ENCODE data around the gene IL12RB1. TPM values are rescaled to one million over a fixed set of nuclear protein-coding genes. Genes with fewer than 3 reads are reported as not detected.

Gene IL12RB1
- total RNA-seq, 2 experiments from 2014 or later = 7.7 to 41.7 TPM

GRCh38 chr19:18130523-18131242 is 43.9 kb upstream of the IL12RB1 start:
- Histone ChIP-seq H3K4me1 (ENCODE audit: insufficient read depth, low read length, poor library complexity, severe bottlenecking) (no peaks in the 10 kb centered on the region), H3K36me3 (ENCODE audit: insufficient read depth, low read length) (peaks cover 83% of the 10 kb centered on the region), H3K4me3 (ENCODE audit: low read depth, low read length, poor library complexity, severe bottlenecking) (no peak overlapping the region), H3K4me2 (ENCODE audit: low read length) (no peak overlapping the region), H2AFZ (ENCODE audit: low read length) (no peak overlapping the region), H3K9me3 (ENCODE audit: low read length) (no peaks in the 10 kb centered on the region), H4K20me1 (ENCODE audit: insufficient read depth, low read length) (no peaks in the 10 kb centered on the region), H3K27ac (ENCODE audit: low read depth, low read length, poor library complexity, severe bottlenecking) (no peak overlapping the region), H3K79me2 (ENCODE audit: insufficient read depth, low read depth, low read length) (no peaks in the 10 kb centered on the region), H3K9me2 (ENCODE audit: insufficient read depth, low read length) (no peaks in the 10 kb centered on the region)
- TF ChIP-seq CTCF (conservative IDR thresholded peaks at IDR 0.05; ENCODE audit: low read length) = no peak
- TF ChIP-seq EZH2phosphoT487 (IDR thresholded peaks at IDR 0.05; ENCODE audit: borderline replicate concordance, low read depth, low read length) = no peak
- BruUV-seq (replicated peaks) = no TSS peak
- DNase-seq (ENCODE audit: low spot score) = no peak
- ChIA-PET POLR2A (no interaction called here), CTCF (ENCODE audit: unreplicated experiment) (no interaction called here)
- intact Hi-C loops (cut with micrococcal nuclease; ENCODE audit: unreplicated experiment) = no loop called here

DNA sequence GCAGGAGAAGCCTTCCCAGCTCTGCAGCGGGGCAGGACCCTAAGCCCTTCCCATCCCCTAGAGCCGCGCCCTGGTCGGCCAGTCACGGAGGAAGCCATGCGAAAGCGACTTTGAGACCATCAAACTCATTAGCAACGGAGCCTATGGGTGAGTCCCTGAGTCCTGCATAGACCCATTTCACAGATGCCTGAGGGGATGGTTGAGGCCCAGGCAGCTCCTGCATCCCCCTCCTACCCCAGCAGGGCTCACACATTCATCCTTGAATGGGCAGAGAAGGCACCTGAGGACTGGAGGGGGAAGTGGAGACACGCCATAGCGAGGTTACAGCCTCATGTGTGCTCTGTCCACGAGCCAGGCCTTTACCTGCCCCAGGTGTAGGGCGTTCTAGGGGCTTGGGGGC is 42.1 kb upstream of the IL12RB1 start:
- no peak overlapping the region for H2AFZ ChIP-seq (ENCODE audit: low read length)
- no peaks in the 10 kb centered on the region for H3K79me2 ChIP-seq (ENCODE audit: insufficient read depth, low read depth, low read length)
- no TSS peak for BruUV-seq (replicated peaks)
- H3K27ac ChIP-seq (ENCODE audit: low read depth, low read length, poor library complexity, severe bottlenecking) = no peak overlapping the region
- H3K36me3 ChIP-seq (ENCODE audit: insufficient read depth, low read length) = peaks cover 84% of the 10 kb centered on the region
- H3K4me3 ChIP-seq (ENCODE audit: low read depth, low read length, poor library complexity, severe bottlenecking) = no peak overlapping the region
- H3K9me2 ChIP-seq (ENCODE audit: insufficient read depth, low read length) = no peaks in the 10 kb centered on the region
- ChIA-PET POLR2A (no interaction called here), CTCF (ENCODE audit: unreplicated experiment) (no interaction called here)
- DNase-seq (ENCODE audit: low spot score) = no peak
- H3K9me3 ChIP-seq (ENCODE audit: low read length) = no peaks in the 10 kb centered on the region
- no peak overlapping the region for H3K4me2 ChIP-seq (ENCODE audit: low read length)
- intact Hi-C loops (cut with micrococcal nuclease; ENCODE audit: unreplicated experiment) = no loop called here
- no peaks in the 10 kb centered on the region for H4K20me1 ChIP-seq (ENCODE audit: insufficient read depth, low read length)
- TF ChIP-seq CTCF (conservative IDR thresholded peaks at IDR 0.05; ENCODE audit: low read length) (no peak), EZH2phosphoT487 (IDR thresholded peaks at IDR 0.05; ENCODE audit: borderline replicate concordance, low read depth, low read length) (no peak)
- H3K4me1 ChIP-seq (ENCODE audit: insufficient read depth, low read length, poor library complexity, severe bottlenecking) = no peaks in the 10 kb centered on the region

GRCh38 chr19:18128044-18128443 is 41.3 kb upstream of the IL12RB1 start:
- intact Hi-C loops (cut with micrococcal nuclease; ENCODE audit: unreplicated experiment) = no loop called here
- no peaks in the 10 kb centered on the region for H4K20me1 ChIP-seq (ENCODE audit: insufficient read depth, low read length)
- no peaks in the 10 kb centered on the region for H3K9me3 ChIP-seq (ENCODE audit: low read length)
- no peak overlapping the region for H3K27ac ChIP-seq (ENCODE audit: low read depth, low read length, poor library complexity, severe bottlenecking)
- no peak overlapping the region for H3K4me2 ChIP-seq (ENCODE audit: low read length)
- ChIA-PET CTCF (ENCODE audit: unreplicated experiment) (no interaction called here), POLR2A (no interaction called here)
- H3K4me3 ChIP-seq (ENCODE audit: low read depth, low read length, poor library complexity, severe bottlenecking) = no peak overlapping the region
- no TSS peak for BruUV-seq (replicated peaks)
- TF ChIP-seq EZH2phosphoT487 (IDR thresholded peaks at IDR 0.05; ENCODE audit: borderline replicate concordance, low read depth, low read length) (no peak), CTCF (conservative IDR thresholded peaks at IDR 0.05; ENCODE audit: low read length) (no peak)
- no peaks in the 10 kb centered on the region for H3K4me1 ChIP-seq (ENCODE audit: insufficient read depth, low read length, poor library complexity, severe bottlenecking)
- no peak overlapping the region for H2AFZ ChIP-seq (ENCODE audit: low read length)
- DNase-seq (ENCODE audit: low spot score) = no peak
- H3K79me2 ChIP-seq (ENCODE audit: insufficient read depth, low read depth, low read length) = no peaks in the 10 kb centered on the region
- H3K9me2 ChIP-seq (ENCODE audit: insufficient read depth, low read length) = no peaks in the 10 kb centered on the region
- H3K36me3 ChIP-seq (ENCODE audit: insufficient read depth, low read length) = peaks cover 85% of the 10 kb centered on the region

Data from OCI-LY7 (cell line).